GF-D8 (cell line): ENCODE results near the gene CDH4.
"Not testable (repeated sequence)": the region's sequence is repeated elsewhere in the genome, so short reads cannot be mapped to it uniquely, and the experiment has no call there.

Experiments
- DNase-seq: peaks from one replicate; lab custom pipeline; 2025; lab: John Stamatoyannopoulos, UW

Gene CDH4

GRCh38 chr20:61980647-61981583 is 728.9 kb downstream of the CDH4 start:
- DNase-seq = peak; percentile 16

GRCh38 chr20:61981691-61982090 is 729.6 kb downstream of the CDH4 start:
- not testable (repeated sequence) for DNase-seq

GRCh38 chr20:61982191-61982950 is 730.3 kb downstream of the CDH4 start:
- DNase-seq = no peak

- no peak for DNase-seq
Measured at GRCh38 chr20:61982951-61983315, 730.9 kb downstream of the CDH4 start.

- DNase-seq = no peak
Measured at GRCh38 chr20:61983965-61984364, 731.9 kb downstream of the CDH4 start.

GRCh38 chr20:61984431-61984830 is 732.4 kb downstream of the CDH4 start:
- DNase-seq = not testable (repeated sequence)

GRCh38 chr20:61985096-61985495 is 733.0 kb downstream of the CDH4 start:
- no peak for DNase-seq

GRCh38 chr20:61986762-61987321 is 734.8 kb downstream of the CDH4 start:
- no peak for DNase-seq

- no peak for DNase-seq
Measured at GRCh38 chr20:61988665-61989064, 736.6 kb downstream of the CDH4 start.

GRCh38 chr20:61989741-61990140 is 737.7 kb downstream of the CDH4 start:
- no peak for DNase-seq
